SJCRH30 (cell line): Measurements from ENCODE around the gene EZR. TPM values are rescaled to one million over a fixed set of nuclear protein-coding genes. Genes with fewer than 3 reads are reported as not detected.

Experiments used
- DNase-seq, 2 experiments: peaks; one replicate each; pipeline ENCODE4 v3.0.0-alpha.2; 2015 to 2020
- H3K27ac ChIP-seq: fragments of 250-450 bp; sonication (Bioruptor Pico); 2 replicates; pipeline ENCODE4 v1.5.1; 2020; ENCODE audit warnings: mild to moderate bottlenecking, moderate library complexity
- H3K27me3 ChIP-seq: fragments of 250-450 bp; sonication (Bioruptor Pico); 2 replicates; pipeline ENCODE4 v1.5.1; 2020; ENCODE audit warnings: mild to moderate bottlenecking, moderate library complexity
- H3K36me3 ChIP-seq: fragments of 250-450 bp; sonication (Bioruptor Pico); 2 replicates; pipeline ENCODE4 v1.5.1; 2020; ENCODE audit warnings: mild to moderate bottlenecking, moderate library complexity
- H3K4me1 ChIP-seq: fragments of 250-450 bp; sonication (Bioruptor Pico); 2 replicates; pipeline ENCODE4 v1.5.1; 2020; ENCODE audit warnings: mild to moderate bottlenecking, moderate library complexity
- H3K4me3 ChIP-seq: fragments of 250-450 bp; sonication (Bioruptor Pico); 2 replicates; pipeline ENCODE4 v1.5.1; 2020; ENCODE audit warnings: mild to moderate bottlenecking, moderate library complexity
- H3K9me3 ChIP-seq: fragments of 250-450 bp; sonication (Bioruptor Pico); replicated peaks from 2 replicates; pipeline ENCODE4 v1.5.1; 2020; ENCODE audit warnings: mild to moderate bottlenecking, moderate library complexity
- total RNA-seq: library from RNA; depleted of rRNA; stranded (reverse); fragments of >200 nt; shearing (Covaris generic); gene quantifications from 2 replicates; pipeline ENCODE4 v1.2.3, GENCODE V29; 2014

EZR gene
- total RNA-seq, 1 experiment from 2014 or later, result 44.6 TPM

DNA sequence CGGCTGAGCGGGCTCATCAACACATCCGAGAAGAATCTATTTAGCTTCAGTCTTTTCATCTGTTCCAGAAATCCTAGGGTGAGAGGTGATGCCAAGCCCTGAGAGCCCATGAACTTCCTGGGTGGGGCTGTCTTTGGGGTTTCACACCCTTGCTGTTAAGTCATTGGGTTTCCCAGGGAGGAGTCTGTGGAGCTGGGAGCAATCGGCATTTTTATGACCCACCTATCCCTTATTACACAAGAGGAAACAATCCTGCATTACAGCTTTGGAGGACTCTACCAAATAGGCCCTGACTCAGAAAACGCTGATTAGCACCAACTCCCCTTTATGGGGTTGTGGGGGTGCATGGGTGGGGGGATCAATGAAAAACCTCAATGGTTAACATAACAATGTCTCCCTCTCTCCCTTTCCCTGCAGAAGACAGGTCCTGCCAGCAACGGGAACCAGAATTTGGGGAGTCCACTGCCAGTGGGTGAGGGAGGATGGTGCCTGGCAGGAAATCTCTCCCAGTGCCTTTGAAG, 46.3 kb downstream of the EZR start:
- H3K9me3 ChIP-seq, result no peaks in the 10 kb centered on the region
- DNase-seq, result no peak
- H3K4me3 ChIP-seq, result no peak overlapping the region
- H3K36me3 ChIP-seq, result peaks cover 18% of the 10 kb centered on the region
- no peaks in the 10 kb centered on the region for H3K4me1 ChIP-seq
- no peaks in the 10 kb centered on the region for H3K27me3 ChIP-seq
- no peak overlapping the region for H3K27ac ChIP-seq

DNA sequence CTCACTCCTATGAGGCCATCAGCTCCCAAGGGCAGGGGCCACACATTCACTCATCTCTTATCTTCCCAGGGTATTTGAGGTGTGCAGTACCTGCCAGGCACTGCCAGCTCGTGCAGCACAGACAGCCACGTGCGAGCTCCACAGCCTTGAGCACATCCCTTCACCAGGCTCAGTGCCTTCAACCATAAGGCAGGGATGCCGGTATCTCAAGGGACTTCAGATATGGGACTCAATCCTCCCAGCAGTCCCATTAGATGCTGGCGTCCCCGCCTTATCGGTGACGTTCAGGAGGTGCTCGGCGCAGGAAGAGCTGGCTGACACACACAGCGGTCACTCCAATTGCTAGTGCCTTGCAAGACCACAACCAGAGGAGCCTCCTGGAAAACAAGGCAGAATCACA, 47.0 kb downstream of the EZR start:
- H3K36me3 ChIP-seq, result peaks cover 22% of the 10 kb centered on the region
- H3K27me3 ChIP-seq, result no peaks in the 10 kb centered on the region
- H3K4me3 ChIP-seq, result no peak overlapping the region
- no peaks in the 10 kb centered on the region for H3K9me3 ChIP-seq
- no peaks in the 10 kb centered on the region for H3K4me1 ChIP-seq
- no peak for DNase-seq
- no peak overlapping the region for H3K27ac ChIP-seq

DNA sequence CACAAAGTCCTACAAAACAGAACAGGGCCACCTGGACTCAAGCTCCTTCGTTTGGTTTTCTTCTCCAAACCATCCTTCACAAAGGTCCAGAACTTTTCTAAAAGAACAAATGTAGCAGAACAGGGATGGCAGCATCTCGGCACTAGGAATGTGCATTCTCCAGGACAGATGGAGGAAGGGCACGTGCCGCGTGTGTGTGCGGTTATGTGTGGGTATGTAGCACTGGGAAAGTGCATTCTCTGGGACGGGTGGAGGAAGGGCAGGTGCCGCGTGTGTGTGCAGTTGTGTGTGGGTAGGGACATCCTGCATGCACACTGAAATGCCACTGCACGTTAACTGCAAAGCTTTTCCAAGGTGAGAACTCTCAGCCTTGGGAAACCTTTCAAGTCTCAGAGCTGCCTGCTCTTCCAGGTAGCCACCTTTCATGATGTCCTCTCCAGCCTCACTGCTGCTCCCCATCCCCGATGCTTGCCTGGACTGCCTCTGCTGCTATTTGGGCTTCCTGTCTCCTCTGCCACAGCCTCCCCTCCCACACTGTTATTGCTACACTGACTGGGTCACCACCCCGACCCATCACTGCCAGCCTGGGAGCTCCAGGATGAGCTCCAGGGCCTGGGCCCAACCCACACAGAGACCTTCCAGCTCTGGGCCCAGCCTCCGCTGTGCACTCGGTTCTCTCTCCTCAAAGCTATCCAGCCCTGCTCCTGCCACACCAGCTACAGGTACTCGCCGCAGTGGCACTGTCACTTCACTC, 47.6 kb downstream of the EZR start:
- Histone ChIP-seq H3K9me3 (no peaks in the 10 kb centered on the region), H3K27ac (no peak overlapping the region), H3K27me3 (no peaks in the 10 kb centered on the region), H3K4me1 (no peaks in the 10 kb centered on the region), H3K4me3 (no peak overlapping the region), H3K36me3 (peaks cover 23% of the 10 kb centered on the region)
- DNase-seq, result no peak

DNA sequence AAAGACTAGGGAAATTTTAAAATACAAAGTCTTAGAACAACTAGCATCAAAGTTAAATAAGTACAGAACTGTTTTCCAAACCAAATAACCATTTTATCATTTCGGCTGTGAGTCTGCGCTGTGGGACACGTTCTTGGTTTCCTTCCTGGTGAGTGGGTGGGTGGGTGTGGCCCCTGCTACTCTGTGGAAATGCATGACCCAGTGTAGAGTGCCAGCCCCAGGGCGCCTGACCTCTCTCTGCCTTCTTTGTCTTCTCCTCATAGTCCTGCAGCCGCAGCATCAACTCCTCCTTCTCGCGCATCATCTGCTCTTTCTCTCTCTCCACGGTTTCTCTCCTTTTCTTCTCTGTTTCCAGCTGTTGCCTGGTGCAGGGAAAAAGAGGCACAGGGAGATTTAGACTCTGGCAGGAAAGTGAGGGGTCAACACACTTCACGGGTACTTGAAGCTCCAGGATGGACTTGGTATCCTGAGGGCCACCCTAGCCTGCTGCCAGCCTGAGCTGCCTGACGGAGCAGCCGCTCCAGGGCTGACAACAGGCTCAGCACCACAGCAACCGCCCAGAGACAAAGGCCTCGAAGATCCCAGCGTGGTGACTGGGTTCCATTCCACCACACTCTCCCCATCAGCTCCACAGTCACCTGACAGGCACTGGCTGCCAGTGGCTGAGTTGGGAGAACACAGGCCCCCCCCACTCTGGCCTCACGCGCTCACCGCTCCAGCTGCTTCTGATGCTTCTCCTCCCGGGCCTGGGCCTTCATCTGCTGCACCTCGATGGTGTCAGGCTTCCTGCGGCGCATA, 48.4 kb downstream of the EZR start:
- Histone ChIP-seq H3K27me3 (no peaks in the 10 kb centered on the region), H3K4me3 (no peak overlapping the region), H3K36me3 (peaks cover 28% of the 10 kb centered on the region), H3K4me1 (no peaks in the 10 kb centered on the region), H3K27ac (peak overlapping the region; percentile 35), H3K9me3 (no peaks in the 10 kb centered on the region)
- peak; percentile 29 to 38 for DNase-seq

DNA sequence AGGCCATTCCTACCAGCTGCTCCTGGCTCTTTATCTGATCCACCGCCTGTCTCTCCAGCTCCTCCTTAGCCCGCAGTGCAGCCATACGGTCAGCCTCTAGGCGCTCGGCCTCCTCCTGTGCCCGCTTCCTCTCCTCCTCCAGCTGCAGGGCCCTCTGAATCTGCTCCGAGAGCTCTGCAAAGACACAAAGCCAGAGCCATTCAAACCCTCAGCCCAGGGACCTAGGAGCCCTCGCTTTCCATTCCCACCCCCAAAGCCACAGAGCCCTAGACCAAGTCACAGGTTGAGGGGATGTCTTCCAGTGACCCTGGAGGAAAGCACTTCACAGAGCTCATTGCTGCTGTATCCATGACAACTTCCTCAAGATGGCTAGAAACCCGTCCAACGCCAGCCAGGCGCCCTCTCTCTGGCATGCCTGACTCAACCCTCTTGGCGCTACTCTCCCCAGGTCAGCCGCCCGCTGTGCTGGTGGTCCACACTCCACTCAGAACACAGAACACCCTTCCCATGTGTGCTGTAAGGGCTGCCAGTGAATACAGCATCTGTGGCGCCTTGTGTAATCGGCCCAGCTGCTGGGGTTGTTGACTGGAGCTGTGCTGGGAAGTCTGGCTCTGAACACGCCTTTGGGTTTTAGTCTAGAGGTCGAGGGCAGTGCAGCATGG, 49.3 kb downstream of the EZR start:
- Histone ChIP-seq H3K9me3 (no peaks in the 10 kb centered on the region), H3K36me3 (peaks cover 24% of the 10 kb centered on the region), H3K4me3 (no peak overlapping the region), H3K27ac (peak overlapping the region; percentile 35), H3K27me3 (no peaks in the 10 kb centered on the region), H3K4me1 (no peaks in the 10 kb centered on the region)
- DNase-seq, result peak; percentile 48 to 64

DNA sequence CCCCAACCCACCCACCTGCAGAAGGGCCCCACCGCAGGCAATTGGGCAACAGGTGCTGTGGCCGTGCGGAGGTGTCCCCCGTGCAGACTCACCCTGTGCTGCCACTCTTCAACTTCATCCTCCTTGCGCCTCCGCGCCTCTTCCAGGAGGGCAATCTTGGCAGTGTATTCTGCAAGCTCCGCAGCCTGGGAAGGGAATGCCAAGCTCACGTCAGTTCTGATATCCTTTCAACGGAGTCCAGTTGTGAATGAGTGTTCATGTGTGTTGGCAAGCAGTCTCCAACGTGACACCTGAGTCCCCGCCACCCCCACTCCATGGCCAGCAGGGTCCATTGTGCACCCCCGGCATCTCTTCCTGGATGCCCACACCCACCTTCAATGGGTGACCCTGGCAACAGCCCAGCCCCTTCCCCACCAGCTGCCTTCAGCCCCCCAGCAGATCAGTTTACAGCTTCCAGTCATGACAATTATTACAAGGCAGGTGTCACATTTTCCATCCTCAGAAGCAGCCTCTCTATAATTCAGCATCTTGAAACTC, 49.9 kb downstream of the EZR start:
- Histone ChIP-seq H3K4me3 (no peak overlapping the region), H3K27me3 (no peaks in the 10 kb centered on the region), H3K27ac (no peak overlapping the region), H3K4me1 (no peaks in the 10 kb centered on the region), H3K36me3 (peaks cover 29% of the 10 kb centered on the region), H3K9me3 (no peaks in the 10 kb centered on the region)
- no peak for DNase-seq

DNA sequence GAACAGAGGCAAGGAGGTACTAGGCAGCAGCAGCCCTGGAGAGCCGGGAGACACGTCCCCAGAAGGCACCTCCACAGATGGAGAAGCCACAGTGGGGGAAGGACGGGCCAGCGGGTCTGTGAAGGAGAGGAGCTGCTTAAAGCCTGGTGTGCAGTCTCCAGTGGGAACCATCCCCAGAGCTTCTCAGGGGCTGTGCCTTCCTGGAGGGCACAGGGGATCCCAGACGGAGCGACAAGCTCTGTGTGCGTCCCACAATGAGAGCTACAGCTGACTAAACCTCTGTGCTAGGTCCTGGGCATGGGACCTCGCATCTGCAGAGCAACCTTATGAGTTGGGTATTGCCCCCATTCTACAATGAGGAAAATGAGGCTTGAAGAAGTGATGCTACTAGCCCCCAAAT, 50.7 kb downstream of the EZR start:
- Histone ChIP-seq H3K4me3 (no peak overlapping the region), H3K27ac (no peak overlapping the region), H3K36me3 (peaks cover 36% of the 10 kb centered on the region), H3K9me3 (no peaks in the 10 kb centered on the region), H3K27me3 (no peaks in the 10 kb centered on the region), H3K4me1 (no peaks in the 10 kb centered on the region)
- DNase-seq, result no peak

DNA sequence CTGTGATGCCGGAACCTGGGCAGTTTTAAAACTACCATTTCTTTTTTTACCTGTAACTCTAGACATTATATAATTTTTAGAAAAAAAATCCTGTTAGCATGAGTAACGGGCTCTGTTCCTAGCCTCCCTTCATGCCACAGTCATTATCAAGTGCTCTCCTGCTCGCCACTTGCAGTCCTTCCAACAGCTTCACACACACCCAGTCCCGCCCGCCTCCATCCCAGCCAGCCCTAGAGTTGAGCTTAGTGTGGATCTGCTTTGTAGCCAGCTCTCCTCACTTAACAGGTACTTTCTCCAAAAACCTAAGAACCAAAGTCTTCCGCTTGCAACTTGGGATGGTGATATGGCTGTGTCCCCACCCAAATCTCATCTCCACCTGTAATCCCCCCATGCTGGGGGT, 51.5 kb downstream of the EZR start:
- Histone ChIP-seq H3K27ac (no peak overlapping the region), H3K4me3 (no peak overlapping the region), H3K27me3 (no peaks in the 10 kb centered on the region), H3K4me1 (no peaks in the 10 kb centered on the region), H3K9me3 (no peaks in the 10 kb centered on the region), H3K36me3 (peaks cover 36% of the 10 kb centered on the region)
- DNase-seq, result no peak

DNA sequence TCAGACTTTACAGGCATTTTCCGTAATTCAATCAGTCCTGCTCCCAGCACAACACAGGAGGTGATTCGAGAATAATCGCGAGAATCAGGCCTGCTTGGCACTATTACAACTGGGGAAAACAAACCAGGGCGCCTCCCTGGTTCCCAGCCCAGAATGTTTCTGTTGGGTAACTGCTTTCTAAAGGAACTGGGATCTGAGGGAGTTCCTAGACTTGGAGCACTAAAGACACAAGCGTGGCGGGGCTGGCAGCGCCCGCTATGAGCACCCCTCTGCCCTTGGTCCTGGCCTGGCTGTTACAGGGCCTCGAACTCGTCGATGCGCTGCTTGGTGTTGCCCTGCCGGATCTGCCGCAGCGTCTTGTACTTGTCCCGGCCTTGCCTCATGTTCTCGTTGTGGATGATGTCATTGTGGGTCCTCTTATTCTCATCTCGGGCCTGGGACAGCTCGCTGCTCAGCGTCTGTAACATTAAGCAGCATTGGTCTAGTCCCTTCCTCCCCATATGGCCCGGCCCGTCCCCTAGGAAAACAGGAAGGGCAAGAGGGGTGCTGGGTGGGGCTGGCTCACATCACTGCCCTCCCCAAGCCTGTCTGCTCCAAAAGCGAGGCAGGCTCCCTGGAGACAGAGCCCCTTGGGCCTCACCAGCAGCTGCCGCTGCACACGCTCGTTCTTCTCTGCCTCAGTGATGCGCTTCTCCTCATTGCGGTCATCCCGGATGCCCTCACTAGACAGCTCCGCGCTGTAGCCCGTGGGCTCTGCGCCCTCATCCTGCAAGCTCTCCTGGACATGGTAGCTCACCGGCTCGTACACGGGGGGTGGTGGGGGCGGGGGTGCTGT, 52.3 kb downstream of the EZR start:
- Histone ChIP-seq H3K4me1 (no peaks in the 10 kb centered on the region), H3K27me3 (no peaks in the 10 kb centered on the region), H3K4me3 (no peak overlapping the region), H3K36me3 (peaks cover 36% of the 10 kb centered on the region), H3K9me3 (no peaks in the 10 kb centered on the region), H3K27ac (no peak overlapping the region)
- no peak for DNase-seq

DNA sequence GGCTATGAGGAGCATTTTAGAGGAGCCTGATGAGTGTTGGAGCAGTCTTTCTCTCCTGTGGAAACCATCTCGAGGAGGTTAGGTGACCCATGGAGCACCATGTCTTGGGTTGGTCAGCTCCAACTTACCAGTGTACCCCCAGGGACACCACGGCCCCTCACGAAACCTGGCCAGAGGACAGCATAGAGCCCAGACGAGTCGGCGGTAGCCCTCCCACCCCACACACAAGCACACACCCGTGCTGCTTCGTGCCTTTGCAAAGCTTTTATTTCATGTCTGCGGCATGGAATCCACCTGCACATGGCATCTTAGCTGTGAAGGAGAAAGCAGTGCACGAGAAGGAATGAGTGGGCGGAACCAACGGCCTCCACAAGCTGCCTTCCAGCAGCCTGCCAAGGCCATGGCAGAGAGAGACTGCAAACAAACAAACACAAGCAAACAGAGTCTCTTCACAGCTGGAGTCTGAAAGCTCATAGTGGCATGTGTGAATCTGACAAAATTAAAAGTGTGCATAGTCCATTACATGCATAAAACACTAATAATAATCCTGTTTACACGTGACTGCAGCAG, 53.6 kb downstream of the EZR start:
- H3K36me3 ChIP-seq, result peaks cover 34% of the 10 kb centered on the region
- no peak for DNase-seq
- H3K4me1 ChIP-seq, result no peaks in the 10 kb centered on the region
- no peak overlapping the region for H3K27ac ChIP-seq
- no peaks in the 10 kb centered on the region for H3K27me3 ChIP-seq
- no peak overlapping the region for H3K4me3 ChIP-seq
- H3K9me3 ChIP-seq, result no peaks in the 10 kb centered on the region

DNA sequence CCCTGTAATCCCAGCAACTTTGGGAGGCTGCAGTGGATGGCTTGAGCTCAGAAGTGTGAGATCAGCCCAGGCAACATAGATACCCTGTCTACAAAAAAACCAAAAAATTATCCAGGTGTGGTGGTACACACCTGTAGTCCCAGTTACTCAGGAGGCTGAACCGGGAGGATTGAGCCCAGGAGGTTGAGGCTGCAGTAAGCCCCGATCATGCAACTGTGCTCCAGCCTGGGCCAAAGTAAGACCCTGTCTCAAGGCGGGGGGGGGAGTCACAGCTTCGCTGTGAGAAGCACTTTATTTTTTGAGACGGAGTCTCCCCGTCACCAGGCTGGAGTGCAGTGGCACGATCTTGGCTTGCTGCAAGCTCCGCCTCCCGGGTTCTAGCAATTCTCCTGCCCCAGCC, 54.2 kb downstream of the EZR start:
- Histone ChIP-seq H3K36me3 (peaks cover 34% of the 10 kb centered on the region), H3K27me3 (no peaks in the 10 kb centered on the region), H3K4me1 (no peaks in the 10 kb centered on the region), H3K27ac (no peak overlapping the region), H3K4me3 (no peak overlapping the region), H3K9me3 (no peaks in the 10 kb centered on the region)
- DNase-seq, result no peak

DNA sequence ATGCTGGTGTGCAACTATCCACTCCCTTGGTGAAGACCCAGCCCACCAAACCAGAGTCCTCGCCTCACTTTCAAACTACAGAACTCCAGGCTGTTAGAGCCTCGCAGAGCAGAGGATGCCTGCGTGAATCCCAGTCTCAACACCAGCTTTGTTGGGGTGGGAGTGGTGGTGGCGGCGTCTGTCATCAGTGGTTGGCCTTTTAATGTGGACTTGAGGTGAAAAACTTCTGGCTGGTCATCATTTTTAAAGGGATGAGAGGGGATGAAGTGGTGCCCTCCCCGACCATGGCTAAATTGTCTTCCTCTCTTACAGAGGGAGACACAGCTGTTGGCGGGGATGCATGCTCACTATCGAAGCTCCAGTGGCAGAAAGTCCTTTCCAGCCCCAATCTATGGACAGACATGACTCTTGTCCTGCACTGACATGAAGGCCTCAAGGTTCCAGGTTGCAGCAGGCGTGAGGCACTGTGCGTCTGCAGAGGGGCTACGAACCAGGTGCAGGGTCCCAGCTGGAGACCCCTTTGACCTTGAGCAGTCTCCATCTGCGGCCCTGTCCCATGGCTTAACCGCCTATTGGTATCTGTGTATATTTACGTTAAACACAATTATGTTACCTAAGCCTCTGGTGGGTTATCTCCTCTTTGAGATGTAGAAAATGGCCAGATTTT, 54.9 kb downstream of the EZR start:
- no peak overlapping the region for H3K27ac ChIP-seq
- H3K4me1 ChIP-seq, result no peaks in the 10 kb centered on the region
- peaks cover 34% of the 10 kb centered on the region for H3K36me3 ChIP-seq
- no peak overlapping the region for H3K4me3 ChIP-seq
- no peaks in the 10 kb centered on the region for H3K9me3 ChIP-seq
- DNase-seq, result no peak
- H3K27me3 ChIP-seq, result no peaks in the 10 kb centered on the region

DNA sequence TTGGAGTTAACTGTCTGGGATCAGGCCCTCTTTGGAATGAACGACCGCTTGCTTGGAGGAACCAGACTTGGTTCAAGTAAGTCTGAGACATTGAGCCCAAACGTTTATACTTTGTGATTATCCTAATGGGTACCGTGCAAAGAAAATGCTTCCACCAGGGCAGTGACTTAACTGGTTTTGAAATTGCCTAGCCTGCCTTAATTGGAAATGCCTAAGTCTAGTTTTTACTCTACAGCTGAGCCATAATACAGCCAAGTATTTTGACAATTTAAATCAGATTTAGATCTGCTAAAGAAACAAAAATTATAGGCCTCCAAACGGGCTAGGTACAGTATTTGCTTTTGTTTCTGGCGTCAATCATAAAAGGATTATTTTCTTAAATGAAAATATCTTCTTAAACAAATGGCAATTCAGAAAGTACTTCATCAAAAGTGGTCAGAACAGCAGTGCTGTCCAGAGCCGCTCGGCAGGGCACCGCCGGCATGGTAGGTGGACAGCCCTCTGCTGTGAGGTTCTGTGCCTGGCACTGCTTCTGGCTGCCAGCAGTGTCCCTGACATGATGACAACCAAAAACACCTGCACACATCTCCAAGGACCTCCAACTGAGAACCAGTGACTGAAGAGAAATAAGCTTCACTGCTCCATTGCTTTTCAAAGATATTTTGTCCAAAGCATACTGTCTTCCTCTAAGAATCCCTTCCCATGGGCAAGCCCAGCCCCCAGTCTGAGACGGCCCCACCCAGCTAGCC, 55.6 kb downstream of the EZR start:
- Histone ChIP-seq H3K27ac (no peak overlapping the region), H3K36me3 (peaks cover 32% of the 10 kb centered on the region)
- no peak for DNase-seq

More for the DNA sequence above, 55.6 kb downstream of the EZR start:
- no peaks in the 10 kb centered on the region for H3K9me3 ChIP-seq
- H3K4me1 ChIP-seq, result peaks cover 3% of the 10 kb centered on the region
- no peaks in the 10 kb centered on the region for H3K27me3 ChIP-seq
- H3K4me3 ChIP-seq, result no peak overlapping the region
